ENCODE data around the gene LRP10. TPM values are rescaled to one million over a fixed set of nuclear protein-coding genes. Genes with fewer than 3 reads are reported as not detected.

The LRP10 gene
- total RNA-seq, 4 donors from 2014 or later = 73.5 to 125 (median 96.6) TPM

GRCh38 chr14:22839159-22839779 is 32.3 kb upstream of the LRP10 start:
- no peak for TF ChIP-seq CTCF (IDR thresholded peaks at IDR 0.05)
- DNase-seq (ENCODE audit: low spot score) = no peak
- ATAC-seq (ENCODE audit: low FRiP score) = no peak

- no peak for DNase-seq (ENCODE audit: low spot score)
These were observed 30.2 kb upstream of the LRP10 start for GRCh38 chr14:22841311-22841710.

DNA sequence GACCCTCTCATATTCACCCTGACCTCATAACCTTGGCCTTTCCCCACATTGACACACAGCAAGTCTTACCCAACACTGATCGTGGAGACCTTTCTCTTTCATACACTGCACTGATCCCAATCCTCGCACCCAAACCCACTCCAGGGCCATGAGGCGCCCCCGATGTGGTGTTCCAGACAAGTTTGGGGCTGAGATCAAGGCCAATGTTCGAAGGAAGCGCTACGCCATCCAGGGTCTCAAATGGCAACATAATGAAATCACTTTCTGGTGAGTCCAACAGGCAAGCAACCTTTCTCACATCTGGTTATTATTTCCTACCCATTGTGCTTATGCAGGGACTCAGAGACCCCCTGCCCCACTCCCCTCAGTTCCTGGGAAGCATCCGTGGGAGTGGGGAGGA is 29.8 kb upstream of the LRP10 start:
- ATAC-seq (ENCODE audit: low FRiP score) = no peak
- no peak for DNase-seq (ENCODE audit: low spot score)
- no peak for TF ChIP-seq CTCF (IDR thresholded peaks at IDR 0.05)

More at GRCh38 chr14:22841311-22841710, 30.2 kb upstream of the LRP10 start:
- no peak for TF ChIP-seq CTCF (IDR thresholded peaks at IDR 0.05)
- ATAC-seq (ENCODE audit: low FRiP score) = no peak

- no peak for DNase-seq (ENCODE audit: low spot score)
- TF ChIP-seq CTCF (IDR thresholded peaks at IDR 0.05) = no peak
- ATAC-seq (ENCODE audit: low FRiP score) = no peak
These were observed 29.1 kb upstream of the LRP10 start for GRCh38 chr14:22842211-22843122.

DNA sequence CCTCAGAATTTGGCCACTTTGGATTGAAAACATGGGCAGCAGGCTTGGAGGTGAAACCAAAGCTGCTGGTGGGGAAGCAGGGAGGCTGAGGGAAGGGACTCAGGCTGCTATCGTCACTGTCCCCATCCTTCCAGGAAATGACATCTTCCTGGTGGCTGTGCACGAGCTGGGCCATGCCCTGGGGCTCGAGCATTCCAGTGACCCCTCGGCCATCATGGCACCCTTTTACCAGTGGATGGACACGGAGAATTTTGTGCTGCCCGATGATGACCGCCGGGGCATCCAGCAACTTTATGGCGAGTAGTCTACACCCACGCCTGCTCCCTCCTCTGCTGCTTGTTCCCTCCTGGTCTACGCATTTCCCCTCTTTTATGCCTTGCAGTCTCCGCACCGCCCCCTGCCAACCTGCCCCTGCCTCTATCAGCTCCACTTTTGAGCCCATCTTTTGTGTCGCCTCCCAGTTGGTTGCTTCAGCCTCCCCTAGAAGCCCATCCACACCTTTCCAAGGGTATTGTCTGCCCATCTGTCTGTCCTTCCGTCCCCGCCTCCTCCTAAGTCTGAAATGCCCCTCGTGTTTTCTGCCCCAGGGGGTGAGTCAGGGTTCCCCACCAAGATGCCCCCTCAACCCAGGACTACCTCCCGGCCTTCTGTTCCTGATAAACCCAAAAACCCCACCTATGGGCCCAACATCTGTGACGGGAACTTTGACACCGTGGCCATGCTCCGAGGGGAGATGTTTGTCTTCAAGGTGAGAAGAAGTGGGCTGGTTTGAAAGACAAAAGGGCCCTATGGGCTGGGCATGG is 28.2 kb upstream of the LRP10 start:
- TF ChIP-seq CTCF (IDR thresholded peaks at IDR 0.05) = no peak
- ATAC-seq (ENCODE audit: low FRiP score) (no peak), DNase-seq (ENCODE audit: low spot score) (no peak)

- ATAC-seq (ENCODE audit: low FRiP score) (no peak), DNase-seq (ENCODE audit: low spot score) (no peak)
- no peak for TF ChIP-seq CTCF (IDR thresholded peaks at IDR 0.05)
These were observed 27.1 kb upstream of the LRP10 start for GRCh38 chr14:22844221-22845102.
